Retinal pigment epithelial cell (primary cell): ENCODE measurements around the gene TNIK.

Experiments used
- DNase-seq: peaks from one replicate; pipeline ENCODE4 v3.0.0-alpha.2; 2010; ENCODE audit warnings: low read depth
- H3K4me3 ChIP-seq: 2 replicates; pipeline ENCODE4 v1.5.1; 2011; ENCODE audit warnings: mild to moderate bottlenecking, low read length, control low read depth, moderate library complexity
- CTCF ChIP-seq: conservative IDR thresholded peaks from 2 replicates; pipeline ENCODE4 v1.5.1; 2011; ENCODE audit warnings: low read depth, low read length, control low read depth, inconsistent platforms

TNIK gene

DNA sequence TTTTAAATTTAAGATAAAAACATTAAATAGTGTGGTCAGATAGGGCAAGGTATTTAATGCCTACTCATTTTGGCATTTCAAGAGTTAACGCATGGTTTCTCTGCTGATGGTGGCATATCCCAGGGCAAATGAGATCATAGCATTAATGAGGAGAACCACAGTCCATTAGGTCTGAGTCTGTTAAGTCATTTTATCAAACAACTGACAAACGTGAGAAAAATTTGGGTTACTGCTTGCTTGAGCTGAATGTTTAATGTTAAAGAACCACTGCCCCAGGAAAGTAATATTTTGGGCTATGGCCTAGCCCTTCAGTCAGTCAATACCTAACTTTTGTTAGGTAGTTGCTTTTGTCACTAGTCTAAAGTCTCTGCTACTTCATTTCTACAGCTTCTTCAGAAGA lies 395.7 kb downstream of the TNIK start:
- TF ChIP-seq CTCF = no peak
- no peak for DNase-seq

DNA sequence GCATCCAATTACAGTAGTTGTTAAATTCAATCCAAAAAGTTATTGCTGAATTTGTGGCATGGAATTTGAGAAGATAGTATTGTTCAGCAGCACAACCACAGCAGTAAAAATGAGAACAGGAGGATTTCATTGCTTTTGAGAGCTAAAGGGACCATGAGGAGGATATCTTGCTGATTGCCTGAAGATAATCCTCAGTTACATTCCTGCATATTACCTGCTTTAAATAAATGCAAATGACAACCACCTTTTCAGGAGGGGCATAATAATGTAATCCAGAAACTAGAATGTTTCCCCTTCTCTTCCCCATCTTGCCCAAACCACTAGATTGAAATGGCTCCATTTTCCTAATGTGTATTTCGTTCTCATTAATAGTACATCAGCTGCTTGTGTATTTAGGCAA lies 398.5 kb downstream of the TNIK start:
- TF ChIP-seq CTCF = no peak
- DNase-seq = no peak
- H3K4me3 ChIP-seq = no peak overlapping the region

More for the DNA sequence above, 395.7 kb downstream of the TNIK start:
- no peak overlapping the region for H3K4me3 ChIP-seq

DNA sequence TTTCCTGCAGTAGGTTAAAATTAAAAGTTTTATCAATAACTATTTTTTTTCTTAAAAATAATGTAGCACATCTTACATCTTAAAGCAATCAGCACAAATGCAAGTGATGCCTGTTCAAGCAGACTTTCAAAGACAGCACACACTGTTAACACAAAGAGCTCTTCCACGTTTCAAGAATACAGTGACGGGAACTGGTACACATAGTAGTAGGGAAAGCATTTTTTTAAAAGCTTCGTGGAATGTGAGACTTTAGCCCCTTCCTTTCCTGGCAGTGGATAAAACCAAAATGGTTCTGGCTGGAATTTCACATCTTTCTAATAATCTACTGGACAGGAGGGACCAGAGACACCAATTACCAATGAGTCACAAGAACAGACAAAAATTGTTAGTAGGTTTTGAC lies 400.2 kb downstream of the TNIK start:
- TF ChIP-seq CTCF = no peak
- no peak for DNase-seq

DNA sequence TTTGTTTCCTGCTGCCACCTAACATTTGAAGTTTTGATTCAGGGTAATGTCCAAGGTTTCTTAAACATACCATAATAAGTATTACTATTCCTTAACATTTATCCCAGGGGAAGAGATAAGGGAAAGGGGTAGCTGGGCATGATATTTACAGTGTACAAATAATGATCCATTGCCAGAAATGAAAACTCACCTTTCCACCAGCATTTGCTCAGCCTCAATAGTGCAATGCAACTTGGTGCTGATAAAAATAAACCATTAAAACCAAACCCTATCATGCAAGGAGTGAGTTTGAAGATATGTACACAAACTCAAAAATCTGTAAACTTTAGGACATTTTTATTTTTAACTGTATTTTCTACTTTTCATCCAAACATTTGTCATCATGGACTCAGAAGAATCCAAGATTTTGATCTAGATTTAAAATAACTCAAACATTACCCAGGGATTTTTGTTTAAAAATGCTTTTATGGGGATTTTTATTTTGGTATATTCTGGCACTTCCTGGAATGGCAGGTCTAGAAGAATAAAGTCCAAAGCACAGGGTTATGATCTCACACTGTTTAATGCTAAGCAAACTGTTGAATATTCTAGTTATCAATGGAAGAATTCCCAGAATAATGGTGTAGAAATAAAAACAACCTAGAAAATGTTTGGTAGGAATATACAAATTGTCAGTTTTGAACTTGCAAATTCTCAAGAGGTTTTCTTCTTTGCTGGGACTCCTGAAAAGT lies 401.2 kb downstream of the TNIK start:
- no peak for TF ChIP-seq CTCF
- no peak for DNase-seq
- no peak overlapping the region for H3K4me3 ChIP-seq

More for the DNA sequence above, 400.2 kb downstream of the TNIK start:
- H3K4me3 ChIP-seq = no peak overlapping the region

DNA sequence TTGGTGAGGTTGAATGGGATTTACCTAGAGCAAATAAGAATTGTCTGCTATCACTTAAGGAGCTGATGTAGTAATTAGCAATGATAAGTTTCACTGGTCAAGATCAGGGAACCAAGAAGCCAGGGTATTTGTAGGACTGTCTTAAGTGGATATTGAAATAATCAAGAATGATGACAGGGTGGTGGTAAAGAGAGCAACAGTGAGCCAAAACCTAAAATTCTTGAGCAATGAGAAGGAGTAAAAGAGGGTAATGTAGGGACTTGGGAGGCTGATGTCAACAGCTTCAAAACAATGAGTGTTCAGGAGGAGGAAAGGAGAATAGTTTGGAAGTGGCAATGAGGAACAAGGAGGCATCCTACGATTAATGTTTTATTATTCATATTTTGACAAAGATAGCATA lies 402.1 kb downstream of the TNIK start:
- TF ChIP-seq CTCF = no peak
- no peak overlapping the region for H3K4me3 ChIP-seq
- DNase-seq = no peak

- DNase-seq = no peak
- no peak for TF ChIP-seq CTCF
Observed at GRCh38 chr3:171057072-171057471, 403.1 kb downstream of the TNIK start.

GRCh38 chr3:171056528-171056927 lies 403.7 kb downstream of the TNIK start:
- DNase-seq = no peak
- no peak overlapping the region for H3K4me3 ChIP-seq
- TF ChIP-seq CTCF = no peak

More at GRCh38 chr3:171057072-171057471, 403.1 kb downstream of the TNIK start:
- H3K4me3 ChIP-seq = no peak overlapping the region
